TTC549 (cell line): ENCODE results near the gene C15orf39.

ENCODE experiments used
- FAIRE-seq: peaks from 2 replicates; lab custom pipeline; 2012; peaks lifted over from hg19 to GRCh38; lab: Jason Lieb, UNC

C15orf39 gene

GRCh38 chr15:75172284-75172820, 29.3 kb upstream of the C15orf39 start:
- FAIRE-seq, result no peak

- FAIRE-seq, result no peak
These were observed 27.6 kb upstream of the C15orf39 start for GRCh38 chr15:75174102-75174501.

- no peak for FAIRE-seq
These were observed 27.0 kb upstream of the C15orf39 start for GRCh38 chr15:75174729-75175128.

- no peak for FAIRE-seq
These were observed 25.3 kb upstream of the C15orf39 start for GRCh38 chr15:75176396-75176761.

GRCh38 chr15:75177360-75178071, 24.2 kb upstream of the C15orf39 start:
- no peak for FAIRE-seq

- no peak for FAIRE-seq
These were observed 23.3 kb upstream of the C15orf39 start for GRCh38 chr15:75178171-75178937.

GRCh38 chr15:75178938-75179745, 22.5 kb upstream of the C15orf39 start:
- FAIRE-seq, result no peak

- FAIRE-seq, result peak; percentile 72
These were observed 21.9 kb upstream of the C15orf39 start for GRCh38 chr15:75179746-75180140.

GRCh38 chr15:75181780-75182179, 19.9 kb upstream of the C15orf39 start:
- FAIRE-seq, result no peak

GRCh38 chr15:75182187-75183131, 19.2 kb upstream of the C15orf39 start:
- FAIRE-seq, result no peak

GRCh38 chr15:75185271-75186029, 16.2 kb upstream of the C15orf39 start:
- FAIRE-seq, result no peak

- no peak for FAIRE-seq
These were observed 15.6 kb upstream of the C15orf39 start for GRCh38 chr15:75186044-75186443.

- FAIRE-seq, result no peak
These were observed 13.2 kb upstream of the C15orf39 start for GRCh38 chr15:75188499-75188898.

GRCh38 chr15:75191235-75191634, 10.4 kb upstream of the C15orf39 start:
- FAIRE-seq, result no peak

GRCh38 chr15:75192307-75192706, 9.4 kb upstream of the C15orf39 start:
- no peak for FAIRE-seq

GRCh38 chr15:75193272-75193671, 8.4 kb upstream of the C15orf39 start:
- no peak for FAIRE-seq

- no peak for FAIRE-seq
These were observed 7.7 kb upstream of the C15orf39 start for GRCh38 chr15:75193976-75194375.

GRCh38 chr15:75194397-75194796, 7.3 kb upstream of the C15orf39 start:
- FAIRE-seq, result no peak

- FAIRE-seq, result no peak
These were observed 6.4 kb upstream of the C15orf39 start for GRCh38 chr15:75195122-75195765.

GRCh38 chr15:75195766-75196241, 5.9 kb upstream of the C15orf39 start:
- no peak for FAIRE-seq
